Loucy (cell line): ENCODE results near the gene CERS6.

Experiments used
- H2AFZ ChIP-seq: fragments of 200-600 bp; sonication (generic); 2 replicates; pipeline ENCODE4 v1.6.0; 2016; ENCODE audit warnings: antibody characterized with exemption, mild to moderate bottlenecking, low read length, moderate library complexity
- H3F3A ChIP-seq: fragments of 200-600 bp; 2 replicates; pipeline ENCODE4 v1.6.0; 2016; ENCODE audit warnings: antibody characterized with exemption, low read depth, mild to moderate bottlenecking
- H3K27me3 ChIP-seq: fragments of 200-600 bp; sonication (generic); 2 replicates; pipeline ENCODE4 v1.6.1; 2014; ENCODE audit warnings: low read length, mild to moderate bottlenecking; ENCODE audit not compliant: insufficient read depth, poor library complexity, severe bottlenecking
- H3K36me3 ChIP-seq: fragments of 200-600 bp; sonication (generic); 2 replicates; pipeline ENCODE4 v1.6.1; 2016; ENCODE audit warnings: low read length; ENCODE audit not compliant: insufficient read depth
- H3K4me1 ChIP-seq: fragments of 200-600 bp; sonication (generic); 2 replicates; pipeline ENCODE4 v1.5.1; 2014; ENCODE audit warnings: low read length, mild to moderate bottlenecking; ENCODE audit not compliant: insufficient read depth, poor library complexity, severe bottlenecking
- H3K4me2 ChIP-seq: fragments of 200-600 bp; sonication (generic); 2 replicates; pipeline ENCODE4 v1.6.0; 2014; ENCODE audit warnings: antibody characterized with exemption, low read length, low read depth, mild to moderate bottlenecking; ENCODE audit not compliant: poor library complexity, severe bottlenecking
- H3K4me3 ChIP-seq: fragments of 200-600 bp; sonication (generic); 2 replicates; pipeline ENCODE4 v1.5.1; 2014; ENCODE audit warnings: low read length, mild to moderate bottlenecking, mixed read lengths; ENCODE audit not compliant: poor library complexity, severe bottlenecking
- H3K79me2 ChIP-seq: fragments of 200-600 bp; sonication (generic); 2 replicates; pipeline ENCODE4 v1.6.1; 2014; ENCODE audit warnings: low read length; ENCODE audit not compliant: insufficient read depth
- H3K9ac ChIP-seq: fragments of 200-600 bp; sonication (generic); 2 replicates; pipeline ENCODE4 v1.6.0; 2014; ENCODE audit warnings: mild to moderate bottlenecking, low read depth, low read length, moderate library complexity; ENCODE audit not compliant: poor library complexity, severe bottlenecking
- H3K9me2 ChIP-seq: fragments of 200-600 bp; sonication (generic); replicated peaks from 2 replicates; pipeline ENCODE4 v1.6.1; 2016; ENCODE audit warnings: low read depth, low read length, mixed read lengths
- H3K9me3 ChIP-seq: fragments of 200-600 bp; sonication (generic); 2 replicates; pipeline ENCODE4 v1.6.1; 2014; ENCODE audit warnings: mild to moderate bottlenecking, antibody characterized with exemption, low read length, low read depth; ENCODE audit not compliant: insufficient read depth
- H4K20me1 ChIP-seq: fragments of 200-600 bp; sonication (generic); 2 replicates; pipeline ENCODE4 v1.6.0; 2014; ENCODE audit warnings: antibody characterized with exemption, low read length, mild to moderate bottlenecking; ENCODE audit not compliant: insufficient read depth, poor library complexity, severe bottlenecking
- CTCF ChIP-seq: fragments of 200-600 bp; sonication (generic); conservative IDR thresholded peaks from 2 replicates; pipeline ENCODE4 v1.5.1; 2014; ENCODE audit warnings: mild to moderate bottlenecking, antibody characterized with exemption, low read length
- EZH2phosphoT487 ChIP-seq: fragments of 200-600 bp; IDR thresholded peaks from 2 replicates; pipeline ENCODE4 v1.6.1; 2018; ENCODE audit warnings: antibody characterized with exemption, mild to moderate bottlenecking, moderate library complexity, borderline replicate concordance

CERS6 gene

DNA sequence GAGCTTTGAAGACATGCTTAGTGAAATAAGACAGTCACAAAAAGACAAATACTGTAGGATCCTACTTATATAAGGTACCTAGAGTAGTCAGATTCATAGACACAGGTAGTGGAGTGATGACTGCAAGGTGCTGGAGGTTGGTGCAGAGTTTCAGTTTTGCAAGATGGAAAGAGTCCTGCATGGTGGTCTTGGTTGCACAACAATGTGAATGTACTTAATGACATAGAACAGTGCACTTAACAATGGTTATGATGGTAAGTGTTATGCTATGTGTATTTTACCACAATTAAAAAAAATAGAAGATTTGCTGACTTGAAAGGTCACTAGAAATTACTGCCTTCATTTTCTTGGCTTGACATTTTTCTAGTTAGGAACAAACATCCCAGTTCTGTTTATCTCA, 9.5 kb downstream of the CERS6 start:
- TF ChIP-seq EZH2phosphoT487 (no peak), CTCF (no peak)
- Histone ChIP-seq H3K36me3 (no peaks in the 10 kb centered on the region), H3K4me2 (peak overlapping the region; percentile 53), H3F3A (no peaks in the 10 kb centered on the region), H3K79me2 (peaks cover 97% of the 10 kb centered on the region), H4K20me1 (peaks cover 14% of the 10 kb centered on the region), H2AFZ (no peak overlapping the region), H3K9me3 (no peaks in the 10 kb centered on the region), H3K27me3 (no peaks in the 10 kb centered on the region), H3K9me2 (no peaks in the 10 kb centered on the region), H3K4me1 (peaks cover 59% of the 10 kb centered on the region), H3K9ac (no peak overlapping the region), H3K4me3 (no peak overlapping the region)

DNA sequence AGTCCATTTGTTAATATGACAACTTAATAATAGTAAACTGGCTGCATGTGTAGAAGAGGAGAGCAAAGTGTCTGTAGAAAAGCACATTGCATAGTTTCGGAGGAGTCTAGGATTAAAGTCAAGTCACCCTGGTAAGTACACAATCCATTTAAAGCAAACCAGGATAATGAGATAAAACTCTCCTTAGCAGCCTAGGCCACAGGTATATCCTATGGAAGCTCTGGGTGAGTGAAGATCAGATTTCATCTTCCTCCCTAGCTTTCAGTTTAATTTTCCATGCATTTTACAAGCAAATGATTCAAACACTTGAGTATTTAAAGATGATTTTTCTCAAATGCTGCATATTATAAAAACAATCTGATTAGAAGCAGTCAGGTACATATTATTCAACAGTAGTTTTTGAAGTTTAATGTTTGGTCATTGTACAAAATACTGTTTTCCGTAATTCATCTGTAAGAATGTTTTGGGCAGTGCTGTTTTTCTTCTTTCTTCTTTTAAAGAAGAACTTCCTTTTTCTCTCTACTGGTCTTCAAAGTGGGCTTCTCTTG, 10.2 kb downstream of the CERS6 start:
- Histone ChIP-seq H3K27me3 (no peaks in the 10 kb centered on the region), H3K9me3 (no peaks in the 10 kb centered on the region), H3K4me2 (peak overlapping the region; percentile 53), H3K36me3 (no peaks in the 10 kb centered on the region), H2AFZ (no peak overlapping the region), H4K20me1 (peaks cover 11% of the 10 kb centered on the region), H3K4me1 (peaks cover 63% of the 10 kb centered on the region), H3K79me2 (peaks cover 97% of the 10 kb centered on the region), H3K9me2 (no peaks in the 10 kb centered on the region), H3K9ac (peak overlapping the region; percentile 4), H3K4me3 (peak overlapping the region; percentile 38), H3F3A (no peaks in the 10 kb centered on the region)
- TF ChIP-seq EZH2phosphoT487 (no peak), CTCF (no peak)

GRCh38 chr2:168466834-168467565, 10.9 kb downstream of the CERS6 start:
- peak overlapping the region; percentile 38 for H3K4me3 ChIP-seq
- H3F3A ChIP-seq = no peaks in the 10 kb centered on the region
- no peaks in the 10 kb centered on the region for H3K27me3 ChIP-seq
- no peak overlapping the region for H2AFZ ChIP-seq
- H3K79me2 ChIP-seq = peaks cover 97% of the 10 kb centered on the region
- H3K4me2 ChIP-seq = peak overlapping the region; percentile 53
- TF ChIP-seq EZH2phosphoT487 (no peak), CTCF (no peak)
- H3K4me1 ChIP-seq = peaks cover 66% of the 10 kb centered on the region
- H3K9me2 ChIP-seq = no peaks in the 10 kb centered on the region
- H3K9me3 ChIP-seq = no peaks in the 10 kb centered on the region
- no peaks in the 10 kb centered on the region for H3K36me3 ChIP-seq
- peak overlapping the region; percentile 4 for H3K9ac ChIP-seq
- H4K20me1 ChIP-seq = peaks cover 11% of the 10 kb centered on the region
